HG03469 (cell line): ENCODE data around the gene LY6G5C.

Source experiments
- ATAC-seq: cut with Tn5 transposase; IDR thresholded peaks from one replicate; pipeline ENCODE4 v1.9.1; 2021; ENCODE audit warnings: mild to moderate bottlenecking, moderate library complexity, moderate number of reproducible peaks; ENCODE audit not compliant: unreplicated experiment

Gene LY6G5C

GRCh38 chr6:31680226-31681134 is at the start of gene LY6G5C:
LY6G5C (minus strand) TSS chr6:31681067; CDS start chr6:31680373, 694 bp downstream.
- ATAC-seq, result no peak

GRCh38 chr6:31729979-31730630 is 49.2 kb upstream of the LY6G5C start:
- no peak for ATAC-seq

- ATAC-seq, result no peak
These were observed 48.7 kb upstream of the LY6G5C start for GRCh38 chr6:31729515-31729978.

- no peak for ATAC-seq
These were observed 48.1 kb upstream of the LY6G5C start, which contains the start of gene DDAH2 for GRCh38 chr6:31728767-31729514. DDAH2 (minus strand) TSS chr6:31729299; CDS start chr6:31729161, 138 bp downstream.

GRCh38 chr6:31727717-31728671 is 47.1 kb upstream of the LY6G5C start:
- no peak for ATAC-seq

GRCh38 chr6:31727034-31727716 is 46.3 kb upstream of the LY6G5C start:
- ATAC-seq, result no peak

GRCh38 chr6:31725502-31726350 is 44.9 kb upstream of the LY6G5C start:
- no peak for ATAC-seq

GRCh38 chr6:31723980-31724691 is 43.3 kb upstream of the LY6G5C start:
- no peak for ATAC-seq

- ATAC-seq, result no peak
These were observed 42.5 kb upstream of the LY6G5C start, which contains the start of gene MPIG6B for GRCh38 chr6:31723245-31723979. MPIG6B (plus strand) TSS chr6:31723373; CDS start chr6:31723384, 11 bp downstream.

- no peak for ATAC-seq
These were observed 41.3 kb upstream of the LY6G5C start for GRCh38 chr6:31722173-31722572.

GRCh38 chr6:31721351-31722020 is 40.6 kb upstream of the LY6G5C start, which contains the start of gene LY6G6C:
LY6G6C (minus strand) TSS chr6:31721746; CDS start chr6:31721679, 67 bp downstream.
- no peak for ATAC-seq

- ATAC-seq, result no peak
These were observed 39.4 kb upstream of the LY6G5C start for GRCh38 chr6:31720196-31720770.

- no peak for ATAC-seq
These were observed 38.1 kb upstream of the LY6G5C start for GRCh38 chr6:31719001-31719400.

- ATAC-seq, result no peak
These were observed 37.4 kb upstream of the LY6G5C start for GRCh38 chr6:31718265-31718664.

- no peak for ATAC-seq
These were observed 36.8 kb upstream of the LY6G5C start for GRCh38 chr6:31717499-31718222.
